ENCODE measurements around the gene MTCH1. TPM values are rescaled to one million over a fixed set of nuclear protein-coding genes. Genes with fewer than 3 reads are reported as not detected.

The MTCH1 gene
- total RNA-seq, 1 experiment from 2014 or later, result 191 TPM

- DNase-seq (ENCODE audit: extremely low read depth, low read depth), result no peak
Measured at GRCh38 chr6:36973190-36973589, 12.8 kb downstream of the MTCH1 start.

GRCh38 chr6:36971921-36972673 lies 13.9 kb downstream of the MTCH1 start:
- no peak for DNase-seq (ENCODE audit: extremely low read depth, low read depth)

- DNase-seq (ENCODE audit: extremely low read depth, low read depth), result no peak
Measured at GRCh38 chr6:36970892-36971842, 14.8 kb downstream of the MTCH1 start.

- no peak for DNase-seq (ENCODE audit: extremely low read depth, low read depth)
Measured at GRCh38 chr6:36969988-36970891, 15.8 kb downstream of the MTCH1 start.

DNA sequence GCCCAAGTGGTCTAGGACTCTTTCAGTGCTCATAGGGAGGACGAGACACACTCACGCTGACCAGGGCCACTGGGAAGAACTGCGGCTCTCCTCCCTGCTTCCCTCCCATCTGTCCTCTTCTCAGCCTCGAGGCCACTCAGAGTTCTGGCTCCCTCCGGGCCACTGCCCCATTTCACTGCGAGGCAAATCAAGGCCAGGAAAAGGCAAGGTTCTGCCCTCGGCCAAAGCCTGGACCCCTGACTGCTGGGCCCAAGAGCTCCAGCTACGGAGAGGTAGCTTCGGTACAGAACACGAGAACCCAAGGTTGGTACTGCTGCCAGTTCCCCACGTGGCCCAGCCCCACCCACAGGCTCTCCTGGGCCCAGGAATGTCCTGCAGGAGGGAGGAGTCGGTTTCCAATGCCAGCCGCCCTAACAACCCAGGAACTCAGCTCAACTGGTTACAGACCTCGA lies 16.7 kb downstream of the MTCH1 start:
- DNase-seq (ENCODE audit: extremely low read depth, low read depth), result no peak

- no peak for DNase-seq (ENCODE audit: extremely low read depth, low read depth)
Measured at GRCh38 chr6:36968266-36968977, 17.6 kb downstream of the MTCH1 start.

DNA sequence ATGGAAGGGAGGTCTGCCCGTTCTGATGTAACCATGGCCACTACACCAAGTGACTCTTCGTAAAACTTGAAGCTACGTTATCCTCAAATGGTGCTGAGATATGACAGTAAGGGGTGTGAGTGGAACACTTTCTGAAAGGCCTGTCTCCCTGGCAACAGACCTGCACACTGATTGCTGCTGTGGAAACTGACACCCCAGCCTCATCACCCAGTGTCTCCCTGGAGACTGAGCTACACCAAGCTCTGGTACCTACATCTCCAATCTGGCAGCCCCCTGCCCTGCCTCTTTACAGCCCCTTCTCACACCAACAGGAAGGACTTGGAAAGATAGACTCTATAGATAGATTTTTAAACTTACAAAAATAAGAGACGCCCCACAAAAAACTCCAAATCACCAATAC lies 18.2 kb downstream of the MTCH1 start:
- no peak for DNase-seq (ENCODE audit: extremely low read depth, low read depth)

DNA sequence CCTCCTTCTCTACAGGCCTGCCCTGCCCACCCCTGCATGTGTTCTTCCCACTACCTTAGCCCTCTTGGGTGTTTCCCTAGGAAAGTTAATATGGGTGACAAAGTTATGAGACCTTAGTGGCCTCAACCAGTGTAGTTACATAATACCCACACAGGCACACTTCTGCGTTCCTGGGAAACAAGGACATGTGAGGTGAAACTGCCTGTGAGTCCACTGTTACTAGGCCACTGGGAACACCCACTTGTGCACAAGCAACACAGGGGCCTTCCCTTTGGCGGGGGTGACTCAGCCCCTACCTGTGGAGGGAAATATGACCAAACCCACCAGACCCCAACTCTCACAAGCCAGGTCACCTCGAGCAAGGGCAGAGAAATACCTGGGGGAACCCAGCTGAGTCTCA lies 18.7 kb downstream of the MTCH1 start:
- DNase-seq (ENCODE audit: extremely low read depth, low read depth), result no peak

DNA sequence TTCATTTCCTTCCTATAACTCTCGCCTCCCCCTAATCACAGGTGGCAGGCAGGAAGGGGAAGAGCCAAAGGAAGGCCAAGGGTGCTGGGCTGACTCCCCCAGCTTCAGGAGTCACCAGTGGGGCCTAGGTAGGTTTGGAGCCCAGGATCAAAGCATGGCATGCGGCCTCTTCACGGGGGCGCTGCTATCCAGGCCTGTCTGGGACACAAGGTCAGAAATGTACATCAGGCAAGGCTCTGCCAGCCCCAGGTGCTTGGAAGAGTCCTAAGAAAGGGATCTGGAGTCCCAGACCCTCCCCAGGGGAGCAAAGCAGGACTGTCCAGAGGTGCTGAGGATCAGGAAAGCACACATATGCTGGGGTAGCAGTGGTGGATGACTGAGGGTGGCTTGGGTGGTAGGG lies 21.1 kb downstream of the MTCH1 start:
- DNase-seq (ENCODE audit: extremely low read depth, low read depth), result no peak

- DNase-seq (ENCODE audit: extremely low read depth, low read depth), result no peak
Measured at GRCh38 chr6:36964349-36964748, 21.6 kb downstream of the MTCH1 start.

- no peak for DNase-seq (ENCODE audit: extremely low read depth, low read depth)
Measured at GRCh38 chr6:36963451-36964290, 22.3 kb downstream of the MTCH1 start.

DNA sequence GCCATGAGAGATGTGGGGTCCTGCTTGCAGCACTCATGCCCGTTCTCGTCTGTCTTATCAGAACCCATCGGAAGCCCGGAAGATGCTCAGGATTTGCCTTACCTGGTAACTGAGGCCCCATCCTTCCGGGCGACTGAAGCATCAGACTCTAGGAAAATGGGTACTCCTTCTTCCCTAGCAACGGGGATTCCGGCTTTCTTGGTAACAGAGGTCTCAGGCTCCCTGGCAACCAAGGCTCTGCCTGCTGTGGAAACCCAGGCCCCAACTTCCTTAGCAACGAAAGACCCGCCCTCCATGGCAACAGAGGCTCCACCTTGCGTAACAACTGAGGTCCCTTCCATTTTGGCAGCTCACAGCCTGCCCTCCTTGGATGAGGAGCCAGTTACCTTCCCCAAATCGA lies 23.1 kb downstream of the MTCH1 start:
- DNase-seq (ENCODE audit: extremely low read depth, low read depth), result no peak

DNA sequence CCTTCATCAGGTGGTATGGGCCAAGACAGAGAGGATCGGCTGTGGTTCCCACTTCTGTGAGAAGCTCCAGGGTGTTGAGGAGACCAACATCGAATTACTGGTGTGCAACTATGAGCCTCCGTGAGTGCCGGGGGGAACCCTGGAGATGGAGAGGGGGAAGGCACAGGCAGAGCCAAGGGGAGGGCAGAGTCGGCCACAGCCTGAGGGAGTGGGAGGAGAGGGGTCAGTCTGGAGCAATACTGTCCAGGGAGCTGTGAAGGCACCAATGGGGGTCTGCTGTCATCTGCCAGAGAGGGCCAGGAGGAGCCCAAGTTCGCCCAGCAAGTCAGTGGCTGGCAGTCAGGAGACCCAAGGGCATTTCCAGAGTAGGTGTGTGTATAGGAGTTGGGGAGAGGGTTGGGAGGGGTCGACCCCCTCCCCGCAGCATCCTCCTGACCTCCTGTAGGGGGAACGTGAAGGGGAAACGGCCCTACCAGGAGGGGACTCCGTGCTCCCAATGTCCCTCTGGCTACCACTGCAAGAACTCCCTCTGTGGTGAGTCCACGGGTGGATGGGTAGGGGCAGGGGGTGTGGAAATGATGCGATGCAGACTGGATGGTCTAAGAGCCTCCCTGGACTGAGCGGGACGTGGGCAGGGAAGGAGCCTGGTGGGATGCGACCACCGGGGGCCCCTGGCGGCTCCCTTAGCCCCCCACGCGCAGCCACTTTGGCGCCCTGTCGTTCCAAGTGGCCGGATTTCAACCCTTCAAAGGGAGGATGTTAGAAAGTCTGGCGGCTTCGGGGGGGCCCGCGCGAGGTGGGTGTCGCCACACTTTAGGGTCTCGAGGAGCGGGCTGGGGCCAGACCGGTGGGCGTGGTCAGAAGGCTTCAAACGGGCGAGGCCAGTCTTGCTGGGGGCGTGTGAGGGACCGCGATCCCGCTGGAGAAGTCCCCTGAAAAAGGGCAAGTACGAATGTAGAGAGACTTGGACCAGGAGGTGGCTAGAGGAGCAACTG lies 24.3 kb downstream of the MTCH1 start:
- DNase-seq (ENCODE audit: extremely low read depth, low read depth), result no peak

DNA sequence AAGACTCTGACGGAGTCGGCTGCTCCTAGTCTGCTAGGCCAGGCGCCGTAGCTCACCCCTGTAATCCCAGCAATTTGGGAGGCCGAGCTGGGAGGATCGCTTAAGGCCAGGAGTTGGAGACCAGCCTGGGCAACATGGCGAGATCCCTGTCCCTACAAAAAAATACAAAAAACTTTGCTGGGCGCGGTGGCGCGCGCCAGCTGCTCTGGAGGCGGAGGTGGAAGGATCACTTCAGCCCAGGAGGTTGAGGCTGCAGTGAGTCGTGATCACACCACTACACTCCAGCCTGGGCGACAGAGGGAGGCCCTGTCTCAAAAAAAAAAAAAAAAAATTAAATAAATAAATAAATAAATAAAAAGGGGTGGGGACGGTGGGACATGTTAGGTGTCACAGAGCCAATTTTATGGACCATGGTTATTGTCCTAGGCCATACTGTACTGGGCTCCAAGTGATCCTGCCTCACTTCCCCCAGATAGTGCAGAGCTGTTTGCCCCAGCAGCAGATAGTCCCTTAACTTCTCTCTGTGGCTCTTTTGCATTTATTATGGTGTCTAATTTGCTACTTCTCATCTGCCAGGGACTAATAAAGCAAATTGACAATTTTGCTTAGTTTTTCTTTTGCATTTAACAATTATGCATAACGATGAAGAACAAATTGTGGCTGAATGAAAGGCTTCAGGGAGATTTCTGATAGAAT lies 26.3 kb downstream of the MTCH1 start:
- no peak for DNase-seq (ENCODE audit: extremely low read depth, low read depth)

DNA sequence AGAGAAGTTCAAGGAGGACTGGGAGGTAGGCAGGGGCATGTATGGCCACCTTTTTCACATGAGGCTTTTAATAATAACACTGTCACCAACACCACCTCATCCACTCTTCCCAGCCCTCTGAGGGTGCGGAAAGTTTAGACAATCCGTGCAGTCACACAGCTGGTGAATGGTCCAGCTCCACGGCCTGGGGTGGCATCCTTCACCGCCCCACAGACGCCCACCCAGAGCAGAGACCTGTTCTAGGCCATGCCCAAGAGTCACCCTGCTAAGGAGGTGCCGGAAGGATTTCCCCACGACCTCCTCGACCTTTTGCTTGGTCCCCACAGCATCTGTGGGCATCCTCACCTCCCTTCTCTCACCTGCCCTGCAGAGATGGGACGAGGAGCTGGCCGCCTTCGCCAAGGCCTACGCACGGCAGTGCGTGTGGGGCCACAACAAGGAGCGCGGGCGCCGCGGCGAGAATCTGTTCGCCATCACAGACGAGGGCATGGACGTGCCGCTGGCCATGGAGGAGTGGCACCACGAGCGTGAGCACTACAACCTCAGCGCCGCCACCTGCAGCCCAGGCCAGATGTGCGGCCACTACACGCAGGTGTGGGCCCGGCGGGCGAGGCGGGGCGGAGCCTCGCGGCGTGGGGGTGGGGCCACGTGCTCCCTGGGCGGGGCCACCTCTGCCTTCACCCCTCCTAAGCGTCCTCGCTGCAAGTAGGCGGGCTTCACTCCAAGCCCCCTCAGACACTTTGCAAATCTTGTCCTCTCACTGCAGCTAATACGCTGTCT lies 27.0 kb downstream of the MTCH1 start:
- no peak for DNase-seq (ENCODE audit: extremely low read depth, low read depth)

GRCh38 chr6:36957773-36958271 lies 28.2 kb downstream of the MTCH1 start:
- no peak for DNase-seq (ENCODE audit: extremely low read depth, low read depth)
